Measurements from ENCODE around the gene FIBP.

FIBP gene

GRCh38 chr11:65867284-65868071, 20.8 kb downstream of the FIBP start:
- TF ChIP-seq, protein P1, sequence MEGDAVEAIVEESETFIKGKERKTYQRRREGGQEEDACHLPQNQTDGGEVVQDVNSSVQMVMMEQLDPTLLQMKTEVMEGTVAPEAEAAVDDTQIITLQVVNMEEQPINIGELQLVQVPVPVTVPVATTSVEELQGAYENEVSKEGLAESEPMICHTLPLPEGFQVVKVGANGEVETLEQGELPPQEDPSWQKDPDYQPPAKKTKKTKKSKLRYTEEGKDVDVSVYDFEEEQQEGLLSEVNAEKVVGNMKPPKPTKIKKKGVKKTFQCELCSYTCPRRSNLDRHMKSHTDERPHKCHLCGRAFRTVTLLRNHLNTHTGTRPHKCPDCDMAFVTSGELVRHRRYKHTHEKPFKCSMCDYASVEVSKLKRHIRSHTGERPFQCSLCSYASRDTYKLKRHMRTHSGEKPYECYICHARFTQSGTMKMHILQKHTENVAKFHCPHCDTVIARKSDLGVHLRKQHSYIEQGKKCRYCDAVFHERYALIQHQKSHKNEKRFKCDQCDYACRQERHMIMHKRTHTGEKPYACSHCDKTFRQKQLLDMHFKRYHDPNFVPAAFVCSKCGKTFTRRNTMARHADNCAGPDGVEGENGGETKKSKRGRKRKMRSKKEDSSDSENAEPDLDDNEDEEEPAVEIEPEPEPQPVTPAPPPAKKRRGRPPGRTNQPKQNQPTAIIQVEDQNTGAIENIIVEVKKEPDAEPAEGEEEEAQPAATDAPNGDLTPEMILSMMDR (IDR thresholded peaks at IDR 0.05; ENCODE audit: extremely low read depth, missing control alignments) = no peak
- no peak for DNase-seq (ENCODE audit: low spot score)

- DNase-seq (ENCODE audit: low spot score) = no peak
- TF ChIP-seq, protein P1 (IDR thresholded peaks at IDR 0.05; ENCODE audit: extremely low read depth, missing control alignments) = no peak
These were observed 21.6 kb downstream of the FIBP start for GRCh38 chr11:65866509-65867283.

- DNase-seq (ENCODE audit: low spot score) = no peak
- TF ChIP-seq, protein P1 (IDR thresholded peaks at IDR 0.05; ENCODE audit: extremely low read depth, missing control alignments) = no peak
These were observed 22.6 kb downstream of the FIBP start for GRCh38 chr11:65865550-65866172.

DNA sequence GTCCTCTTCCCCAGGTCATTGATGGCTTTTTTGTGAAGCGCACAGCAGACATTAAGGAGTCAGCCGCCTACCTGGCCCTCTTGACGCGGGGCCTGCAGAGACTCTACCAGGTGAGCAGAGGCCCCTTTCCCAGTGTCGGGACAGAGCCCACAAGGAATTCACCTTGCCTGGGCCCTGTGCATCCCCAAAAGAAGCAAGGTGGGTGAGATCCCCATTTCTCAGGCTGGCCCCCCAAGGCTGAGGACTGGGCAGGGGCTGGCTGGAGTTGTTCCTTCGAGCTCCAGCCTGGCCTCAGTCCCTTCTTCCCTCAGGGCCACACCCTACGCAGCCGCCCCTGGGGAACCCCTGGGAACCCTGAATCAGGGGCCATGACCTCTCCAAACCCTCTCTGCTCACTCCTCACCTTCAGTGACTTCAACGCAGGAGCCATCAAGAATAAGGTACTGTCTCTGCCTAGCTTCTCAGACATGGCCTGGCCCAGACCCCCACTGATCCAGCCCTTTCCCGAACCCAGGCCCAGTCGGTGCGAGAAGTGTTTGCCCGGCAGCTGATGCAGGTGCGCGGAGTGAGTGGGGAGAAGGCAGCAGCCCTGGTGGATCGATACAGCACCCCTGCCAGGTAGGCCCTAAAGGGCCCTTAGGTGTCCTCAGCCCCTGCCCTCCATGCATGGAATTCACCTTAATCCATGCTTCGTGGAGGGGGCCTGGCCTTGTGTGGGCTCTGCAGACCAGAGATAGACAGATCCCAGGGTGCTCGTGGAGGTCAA, 23.4 kb downstream of the FIBP start:
- TF ChIP-seq, protein P1 (IDR thresholded peaks at IDR 0.05; ENCODE audit: extremely low read depth, missing control alignments) = no peak
- DNase-seq (ENCODE audit: low spot score) = no peak

GRCh38 chr11:65863889-65864705, 24.2 kb downstream of the FIBP start:
- DNase-seq (ENCODE audit: low spot score) = no peak
- TF ChIP-seq, protein P1 (IDR thresholded peaks at IDR 0.05; ENCODE audit: extremely low read depth, missing control alignments) = no peak
